GM21576 (cell line): ENCODE data around the gene EXOC6.
"Not testable (repeated sequence)": the region's sequence is repeated elsewhere in the genome, so short reads cannot be mapped to it uniquely, and the experiment has no call there.

Experiments
- ATAC-seq: cut with Tn5 transposase; IDR thresholded peaks from one replicate; pipeline ENCODE4 v1.9.1; 2021; ENCODE audit warnings: mild to moderate bottlenecking, moderate library complexity; ENCODE audit not compliant: unreplicated experiment

EXOC6 gene

GRCh38 chr10:92876509-92877036 is 28.3 kb downstream of the EXOC6 start:
- no peak for ATAC-seq

- ATAC-seq: no peak
Observed at GRCh38 chr10:92880233-92880861, 32.0 kb downstream of the EXOC6 start.

GRCh38 chr10:92880917-92881316 is 32.6 kb downstream of the EXOC6 start:
- no peak for ATAC-seq

- no peak for ATAC-seq
Observed at GRCh38 chr10:92886334-92886961, 38.1 kb downstream of the EXOC6 start.

GRCh38 chr10:92890471-92890870 is 42.2 kb downstream of the EXOC6 start:
- ATAC-seq: no peak

- ATAC-seq: no peak
Observed at GRCh38 chr10:92891885-92892690, 43.8 kb downstream of the EXOC6 start.

- no peak for ATAC-seq
Observed at GRCh38 chr10:92892691-92893054, 44.4 kb downstream of the EXOC6 start.

- ATAC-seq: no peak
Observed at GRCh38 chr10:92894081-92894655, 45.8 kb downstream of the EXOC6 start.

- ATAC-seq: no peak
Observed at GRCh38 chr10:92897916-92898315, 49.6 kb downstream of the EXOC6 start.

- no peak for ATAC-seq
Observed at GRCh38 chr10:92901819-92902251, 53.5 kb downstream of the EXOC6 start.

GRCh38 chr10:92903633-92904032 is 55.3 kb downstream of the EXOC6 start:
- no peak for ATAC-seq

GRCh38 chr10:92907280-92907679 is 59.0 kb downstream of the EXOC6 start:
- no peak for ATAC-seq

- ATAC-seq: not testable (repeated sequence)
Observed at GRCh38 chr10:92912631-92913030, 64.3 kb downstream of the EXOC6 start.

GRCh38 chr10:92913973-92914372 is 65.7 kb downstream of the EXOC6 start:
- no peak for ATAC-seq

- no peak for ATAC-seq
Observed at GRCh38 chr10:92914478-92915325, 66.4 kb downstream of the EXOC6 start.

GRCh38 chr10:92915892-92916291 is 67.6 kb downstream of the EXOC6 start:
- no peak for ATAC-seq

- ATAC-seq: no peak
Observed at GRCh38 chr10:92916433-92916832, 68.1 kb downstream of the EXOC6 start.

GRCh38 chr10:92918603-92919002 is 70.3 kb downstream of the EXOC6 start:
- ATAC-seq: no peak

- no peak for ATAC-seq
Observed at GRCh38 chr10:92920866-92921265, 72.5 kb downstream of the EXOC6 start.

- ATAC-seq: no peak
Observed at GRCh38 chr10:92923416-92923815, 75.1 kb downstream of the EXOC6 start.
